GM19438 (cell line): ENCODE data around the gene GRB10.

Experiments used
- ATAC-seq: cut with Tn5 transposase; IDR thresholded peaks from one replicate; pipeline ENCODE4 v1.9.1; 2021; ENCODE audit warnings: low read depth; ENCODE audit not compliant: unreplicated experiment

Gene GRB10

DNA sequence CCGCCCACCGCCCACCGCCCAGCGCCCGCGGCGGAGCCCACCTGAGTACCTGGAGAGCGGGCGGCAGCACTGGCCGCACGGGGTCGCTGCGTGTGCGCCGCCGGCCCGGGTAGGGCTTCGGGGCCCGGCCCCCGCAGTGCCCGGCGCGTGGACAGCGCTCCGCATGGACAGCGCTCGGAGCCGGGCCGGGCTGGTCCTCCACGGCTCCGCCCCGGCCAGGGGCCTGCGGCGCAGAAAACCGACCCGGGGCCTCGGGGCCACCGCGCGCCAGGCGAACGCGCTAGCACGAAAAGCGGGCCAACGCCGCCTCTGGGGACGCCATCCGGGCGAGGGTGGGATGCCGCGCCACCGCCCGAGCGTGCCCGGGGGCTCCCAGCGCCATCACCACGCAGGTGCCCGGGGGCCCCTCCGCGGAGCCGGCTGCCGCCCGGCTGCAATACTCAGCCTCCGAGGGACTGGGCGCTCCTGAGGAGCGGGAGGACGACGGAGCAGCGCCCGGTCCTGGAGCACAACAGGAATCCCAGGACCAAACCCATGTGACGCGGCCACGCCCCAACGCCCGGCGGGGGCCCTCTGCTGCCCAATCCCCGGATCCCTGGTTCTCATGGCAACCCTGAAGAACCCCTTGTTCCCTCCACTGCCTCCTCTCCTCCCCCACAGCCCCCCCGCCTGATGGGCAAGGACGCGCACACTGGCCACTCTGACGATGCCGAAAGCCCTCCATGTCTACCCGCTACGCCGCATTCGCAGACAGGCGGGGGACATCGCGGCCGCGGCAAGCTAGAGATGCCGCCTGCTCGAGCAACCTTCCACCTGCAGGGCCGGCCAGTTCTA lies at the start of gene GRB10:
TSS of gene GRB10 (minus strand) at position 522 of the 834 bp plus-strand sequence. CDS start 50,574 bp downstream, outside the sequence.
- no peak for ATAC-seq

- ATAC-seq: no peak
These were observed 46.1 kb upstream of the GRB10 start for GRCh38 chr7:50828801-50829200.

- ATAC-seq: no peak
These were observed 45.4 kb upstream of the GRB10 start for GRCh38 chr7:50828116-50828515.

- ATAC-seq: no peak
These were observed 44.6 kb upstream of the GRB10 start for GRCh38 chr7:50827281-50827680.

DNA sequence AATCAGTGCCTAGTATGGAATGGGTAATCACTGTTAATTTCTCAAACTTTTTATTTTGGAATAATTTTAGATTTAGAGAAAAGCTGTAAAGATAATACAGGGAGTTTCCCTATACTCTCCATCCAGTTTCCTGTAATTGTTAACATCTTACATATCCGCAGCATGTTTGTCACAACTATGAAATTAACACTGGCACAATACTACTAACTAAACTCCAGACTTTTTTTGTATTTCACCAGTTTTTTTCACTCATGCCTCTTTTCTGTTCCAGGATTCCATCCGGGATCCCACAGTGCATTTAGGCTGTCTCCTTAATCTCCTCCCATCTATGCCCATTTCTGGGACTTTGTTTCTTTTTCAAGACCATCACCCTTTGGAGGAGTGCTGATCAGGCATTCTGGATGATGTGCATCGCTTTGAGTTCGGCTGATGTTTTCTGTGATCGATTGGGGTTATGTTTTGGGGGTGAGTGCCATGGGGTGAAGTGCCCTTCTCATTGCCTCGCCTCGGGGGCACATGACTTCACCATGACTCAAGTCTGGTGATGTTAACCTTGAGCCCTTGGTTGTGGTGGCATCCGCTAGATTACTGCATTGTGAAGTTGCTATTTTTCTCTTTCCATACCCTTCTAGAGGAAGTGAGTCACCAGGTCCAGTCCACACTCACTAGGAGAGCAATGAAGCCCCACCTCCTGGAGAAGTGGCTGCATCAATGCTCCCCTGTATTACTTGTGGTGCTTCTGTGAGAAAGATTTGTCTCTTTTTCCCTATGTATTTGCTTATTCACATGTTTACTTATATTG lies 43.9 kb upstream of the GRB10 start:
- ATAC-seq: no peak

DNA sequence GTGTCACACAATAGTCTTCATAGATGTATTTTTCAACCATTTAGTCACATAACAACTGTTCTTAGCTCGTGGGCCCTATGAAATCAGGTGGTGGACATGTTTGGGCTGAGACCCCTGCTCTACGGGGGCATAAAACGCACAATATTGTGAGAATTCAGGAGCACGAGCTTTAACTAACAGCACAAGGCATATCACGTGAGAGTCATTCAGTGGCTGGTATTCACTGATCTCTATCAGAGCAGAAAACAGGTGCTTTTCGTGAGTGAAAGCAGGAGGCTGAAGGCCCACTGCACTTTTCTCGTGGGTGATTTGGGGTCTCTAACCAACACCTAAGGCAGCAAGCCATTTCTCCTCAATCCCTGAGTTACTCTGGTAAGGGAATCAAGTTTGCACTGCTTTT lies 42.8 kb upstream of the GRB10 start:
- no peak for ATAC-seq

DNA sequence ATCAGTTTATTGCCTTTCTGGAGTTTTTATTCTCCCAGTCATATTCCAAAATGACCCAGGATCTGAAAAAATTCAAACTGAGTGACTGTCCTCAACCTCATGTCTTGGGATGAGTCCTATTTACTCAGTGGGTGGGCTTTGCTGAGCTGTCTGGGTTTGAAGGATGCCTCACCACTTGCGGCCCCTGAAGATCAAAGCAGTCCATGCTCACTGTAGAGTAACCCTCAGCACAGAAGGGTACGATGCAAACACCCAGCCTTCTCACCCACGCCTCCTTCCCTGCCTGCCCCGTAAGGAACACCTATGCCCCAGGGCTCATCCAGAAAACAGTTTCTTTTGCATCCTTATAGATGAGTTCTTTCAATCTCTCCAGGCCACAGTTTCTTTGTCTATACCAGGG lies 42.2 kb upstream of the GRB10 start:
- no peak for ATAC-seq

GRCh38 chr7:50822706-50823105 lies 40.0 kb upstream of the GRB10 start:
- ATAC-seq: no peak

GRCh38 chr7:50822110-50822509 lies 39.4 kb upstream of the GRB10 start:
- ATAC-seq: no peak

DNA sequence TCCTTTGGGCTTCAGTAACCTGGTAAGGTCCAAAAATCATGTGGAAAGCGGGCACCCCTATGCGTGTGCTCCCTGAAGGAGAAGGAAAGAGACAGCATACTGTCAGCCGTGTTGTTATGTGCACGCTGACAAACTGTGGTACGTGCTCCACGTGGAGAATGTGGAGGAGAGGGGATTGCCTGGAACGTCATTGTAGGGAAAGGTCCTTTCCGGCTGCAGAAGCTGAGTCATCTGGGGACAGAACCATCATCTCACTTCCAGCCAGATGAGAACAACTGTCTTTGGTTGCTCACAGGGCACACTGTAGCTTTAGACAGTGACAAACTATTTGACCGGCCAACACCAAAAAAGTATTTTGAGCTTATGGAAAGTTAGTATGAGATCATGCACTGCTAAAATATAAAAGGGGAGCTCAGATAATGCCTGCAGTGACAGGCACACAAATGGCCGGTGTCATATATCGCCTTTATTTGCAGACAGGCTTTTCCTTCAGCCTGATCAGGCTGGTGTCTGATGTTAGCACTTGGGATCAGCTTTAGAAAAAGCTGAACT lies 38.8 kb upstream of the GRB10 start:
- ATAC-seq: no peak

GRCh38 chr7:50818324-50818723 lies 35.6 kb upstream of the GRB10 start:
- no peak for ATAC-seq

- ATAC-seq: no peak
These were observed 34.9 kb upstream of the GRB10 start for GRCh38 chr7:50817561-50817960.

- no peak for ATAC-seq
These were observed 32.4 kb upstream of the GRB10 start for GRCh38 chr7:50815138-50815537.

GRCh38 chr7:50814166-50814565 lies 31.5 kb upstream of the GRB10 start:
- ATAC-seq: no peak

DNA sequence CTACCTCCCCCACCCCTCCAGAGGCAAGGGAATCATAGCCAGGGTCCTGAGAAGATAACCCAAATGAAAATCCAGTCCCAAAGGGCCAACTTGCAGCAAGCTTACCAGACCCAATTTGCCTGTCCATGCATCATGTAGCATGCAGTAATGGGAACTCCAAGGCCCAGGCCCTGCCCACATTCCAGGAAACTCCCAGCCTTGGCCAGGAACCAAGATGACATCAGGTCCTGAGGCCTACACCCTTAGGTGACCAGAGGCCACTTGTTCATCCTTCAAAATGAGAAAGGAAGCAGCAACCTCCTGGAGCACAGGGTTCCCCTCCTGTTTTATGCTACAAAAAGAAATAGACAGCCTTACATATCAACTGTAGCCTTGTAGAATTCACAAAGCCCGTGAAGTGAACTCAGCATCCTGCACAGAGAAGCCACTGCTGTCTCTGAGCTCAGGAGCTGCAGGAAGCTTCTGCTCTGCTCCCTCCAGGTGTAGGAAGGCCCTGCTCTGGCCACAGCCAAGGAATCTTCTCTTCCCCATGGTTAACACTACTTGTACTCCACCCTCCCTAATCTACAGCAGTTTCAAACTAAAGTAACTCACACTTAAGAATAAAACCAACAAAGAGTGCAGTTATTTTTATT lies 30.3 kb upstream of the GRB10 start:
- no peak for ATAC-seq

DNA sequence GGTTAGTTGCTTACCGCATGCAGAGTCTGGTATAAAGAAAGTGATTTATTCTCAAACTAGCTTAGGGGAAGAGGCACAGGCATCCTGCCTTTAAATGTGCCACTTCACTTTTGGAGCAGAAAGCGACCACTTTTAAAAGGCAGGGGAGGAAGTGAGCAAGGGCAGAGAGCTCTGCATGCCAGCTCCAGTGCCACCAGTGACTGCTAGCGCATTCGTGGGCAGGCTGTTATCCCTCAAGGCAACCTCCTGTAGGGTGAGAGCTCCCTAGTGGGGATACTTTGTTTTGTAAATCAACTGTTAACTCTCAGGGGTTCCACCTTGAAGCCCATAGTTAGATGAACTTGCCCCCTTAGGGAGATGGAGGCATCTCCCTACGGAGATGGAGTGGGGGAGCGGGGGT lies 29.4 kb upstream of the GRB10 start:
- no peak for ATAC-seq

DNA sequence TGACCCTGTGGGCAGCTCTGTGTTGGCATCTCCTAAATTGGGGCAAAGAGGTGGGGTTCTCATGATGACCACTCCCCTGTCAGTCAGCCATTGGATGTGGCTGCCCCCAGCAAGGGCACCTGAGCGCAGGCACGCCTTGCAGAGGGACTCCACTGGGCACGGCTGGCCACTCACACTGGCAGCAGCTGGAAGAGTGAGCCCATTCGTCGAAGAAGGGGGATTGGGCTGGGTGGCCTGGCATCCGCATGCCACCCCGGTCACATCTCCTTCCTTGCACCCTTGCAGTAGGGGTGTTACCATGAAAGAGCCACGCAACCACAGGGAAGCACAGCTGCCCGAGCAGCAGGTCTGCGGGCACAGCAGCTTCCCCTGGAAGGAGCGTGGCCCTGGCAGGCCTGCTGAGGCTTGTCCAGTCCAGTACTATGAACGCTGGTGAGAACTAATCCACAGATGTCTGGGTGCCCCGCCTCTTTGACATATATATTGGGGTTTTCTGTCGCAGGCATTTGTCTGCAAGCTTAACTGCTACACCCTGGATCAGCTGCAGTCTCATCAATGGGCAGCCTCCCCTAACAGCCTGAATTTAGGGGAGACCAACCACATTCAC lies 25.7 kb upstream of the GRB10 start:
- no peak for ATAC-seq

- ATAC-seq: no peak
These were observed 24.5 kb upstream of the GRB10 start for GRCh38 chr7:50807026-50807730.

GRCh38 chr7:50806143-50806542 lies 23.4 kb upstream of the GRB10 start:
- ATAC-seq: no peak
